8988T (cell line): Measurements from ENCODE around the gene INO80B.
"Not testable (repeated sequence)": the region's sequence is repeated elsewhere in the genome, so short reads cannot be mapped to it uniquely, and the experiment has no call there.

Experiments used
- DNase-seq: peaks from one replicate; pipeline ENCODE4 v3.0.0; 2011

INO80B gene

GRCh38 chr2:74482801-74483674 is 28.2 kb downstream of the INO80B start, which contains the start of the genes CCDC142 and TTC31:
Gene CCDC142, minus strand, starts transcription at chr2:74482998. Its CDS starts 161 bp downstream, at chr2:74482837.
Gene TTC31, plus strand, starts transcription at chr2:74483081. Its CDS starts 15 bp downstream, at chr2:74483096.
- DNase-seq, result peak; percentile 78

DNA sequence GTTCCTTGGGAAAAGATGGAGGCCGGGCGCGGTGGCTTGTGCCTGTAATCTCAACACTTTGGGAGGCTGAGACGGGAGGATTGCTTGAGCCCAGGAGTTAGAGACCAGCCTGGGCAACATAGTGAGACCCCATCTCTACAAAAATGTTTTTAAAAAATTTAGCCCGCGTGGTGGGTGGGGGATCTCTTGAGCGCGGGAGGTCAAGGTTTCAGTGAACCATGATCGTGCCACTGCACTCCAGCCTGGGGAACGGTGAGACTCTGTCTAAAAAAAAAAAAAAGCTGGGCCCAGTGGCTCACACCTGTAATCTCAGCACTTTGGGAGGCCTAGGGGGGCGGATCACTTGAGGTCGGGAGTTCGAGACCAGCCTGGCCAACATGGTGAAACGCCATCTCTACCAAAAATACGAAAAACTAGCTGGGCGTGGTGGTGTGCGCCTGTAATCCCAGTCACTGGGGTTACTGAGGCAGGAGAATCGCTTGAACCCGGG is 28.8 kb downstream of the INO80B start:
- DNase-seq, result not testable (repeated sequence)

DNA sequence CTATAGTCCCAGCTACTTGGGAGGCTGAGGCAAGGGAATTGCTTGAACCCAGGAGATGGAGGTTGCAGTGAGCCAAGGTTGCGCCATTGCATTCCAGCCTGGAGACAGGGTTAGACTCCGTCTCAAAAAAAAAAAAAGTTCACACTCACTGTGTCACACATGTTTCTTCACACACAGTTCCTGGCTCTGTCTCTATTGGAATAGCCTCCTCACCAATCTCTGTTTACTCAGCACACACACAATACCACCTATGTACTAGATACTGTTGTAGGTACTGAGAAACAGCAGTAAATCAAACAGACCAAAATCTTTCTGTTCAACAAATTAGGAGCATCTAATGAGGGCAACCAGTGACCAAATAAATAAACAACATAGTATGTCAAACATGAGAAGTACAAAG is 31.3 kb downstream of the INO80B start:
- DNase-seq, result no peak

DNA sequence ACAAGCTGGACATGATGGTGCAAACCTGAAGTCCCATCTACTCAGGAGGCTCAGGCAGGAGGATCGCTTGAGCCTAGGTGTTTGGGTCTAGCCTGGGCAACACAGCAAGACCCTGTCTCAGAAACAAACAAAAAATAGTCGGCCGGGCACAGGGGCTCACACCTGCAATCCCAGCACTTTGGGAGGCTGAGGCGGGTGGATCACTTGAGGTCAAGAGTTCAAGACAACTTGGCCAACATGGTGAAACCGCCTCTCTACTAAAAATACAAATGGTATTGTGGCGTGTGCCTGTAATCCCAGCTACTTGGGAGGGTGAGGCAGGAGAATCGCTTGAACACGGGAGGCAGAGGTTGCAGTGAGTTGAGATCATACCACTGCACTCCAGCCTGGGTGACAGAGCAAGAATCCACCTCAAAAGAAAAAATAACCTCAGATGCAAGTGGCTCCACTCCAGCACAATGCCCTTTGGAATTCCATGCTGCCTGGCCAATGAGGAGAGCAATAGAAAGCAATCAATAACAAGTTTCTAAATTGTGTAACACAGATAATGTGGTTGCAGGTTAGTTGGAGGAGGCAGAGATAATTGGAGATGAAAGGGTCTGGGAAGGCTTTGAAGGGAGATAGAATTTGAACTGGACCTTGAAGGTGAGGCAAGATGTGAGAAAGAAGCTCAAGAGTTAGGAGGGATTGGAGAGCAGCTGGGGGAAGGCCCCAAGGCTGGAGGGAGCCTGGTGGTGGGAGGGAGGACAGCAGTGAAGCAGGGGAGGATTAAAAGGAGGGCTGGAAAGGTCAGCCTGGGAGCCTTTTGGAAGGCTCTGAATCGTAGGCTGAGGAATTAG is 34.0 kb downstream of the INO80B start:
- no peak for DNase-seq

DNA sequence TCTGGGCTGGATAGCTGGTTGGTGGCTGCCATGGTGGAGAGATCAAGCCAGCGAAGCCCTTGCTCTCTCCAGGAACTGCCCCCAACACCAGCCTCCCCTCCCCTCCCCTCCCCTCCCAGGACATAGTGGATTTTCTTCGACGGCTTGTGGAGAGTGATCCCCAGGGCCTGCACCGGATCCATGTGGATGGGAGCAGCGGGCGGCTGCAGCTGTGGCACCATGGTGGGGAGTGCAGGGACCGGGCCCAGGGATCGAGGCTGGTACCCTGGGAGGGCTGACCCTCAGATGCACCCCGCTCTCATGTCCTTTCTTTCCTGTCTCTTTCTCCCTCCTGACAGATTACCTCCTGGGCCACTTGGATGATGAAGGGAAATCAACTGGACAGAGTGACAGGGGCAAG is 35.0 kb downstream of the INO80B start:
- no peak for DNase-seq

- no peak for DNase-seq
These were observed 37.0 kb downstream of the INO80B start for GRCh38 chr2:74491648-74492544.

DNA sequence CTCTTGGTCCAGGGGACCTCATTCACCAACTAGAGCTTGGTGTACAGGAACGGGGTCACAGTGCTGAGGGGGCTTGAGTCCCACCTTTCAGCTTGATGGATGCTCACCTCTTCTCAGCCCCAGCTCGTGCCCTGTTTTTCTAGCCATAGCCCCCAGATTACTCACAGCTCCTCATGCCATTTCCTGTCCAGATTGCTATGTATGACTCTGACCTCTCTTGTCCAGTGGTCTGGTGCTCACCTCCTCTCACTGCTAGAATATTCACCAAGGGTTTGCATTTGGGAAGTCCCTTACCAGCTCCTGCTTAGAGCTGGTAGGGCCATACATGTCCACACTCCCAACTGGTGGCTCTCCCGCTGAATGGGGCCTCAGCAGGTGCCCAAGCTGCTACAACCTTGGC is 38.7 kb downstream of the INO80B start:
- no peak for DNase-seq

DNA sequence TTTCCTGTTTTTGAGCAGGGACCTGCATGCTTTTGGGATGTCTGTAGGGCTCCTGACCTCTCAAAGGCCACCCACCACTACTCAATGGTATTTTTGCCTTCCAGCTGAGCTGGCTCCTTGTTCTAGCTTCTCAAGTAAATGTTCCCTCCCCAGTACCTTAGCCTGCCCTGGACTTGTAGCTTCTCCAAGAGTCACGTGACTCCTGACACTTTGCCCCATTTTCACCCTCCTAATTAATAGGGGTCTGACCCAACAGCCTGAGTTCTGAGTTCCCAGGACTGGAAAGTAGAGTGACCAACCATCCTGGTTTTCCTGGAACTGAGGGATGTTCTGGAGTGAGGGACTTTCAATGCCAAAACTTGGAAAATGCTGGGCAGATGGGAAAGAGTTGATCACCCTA is 40.6 kb downstream of the INO80B start:
- no peak for DNase-seq

DNA sequence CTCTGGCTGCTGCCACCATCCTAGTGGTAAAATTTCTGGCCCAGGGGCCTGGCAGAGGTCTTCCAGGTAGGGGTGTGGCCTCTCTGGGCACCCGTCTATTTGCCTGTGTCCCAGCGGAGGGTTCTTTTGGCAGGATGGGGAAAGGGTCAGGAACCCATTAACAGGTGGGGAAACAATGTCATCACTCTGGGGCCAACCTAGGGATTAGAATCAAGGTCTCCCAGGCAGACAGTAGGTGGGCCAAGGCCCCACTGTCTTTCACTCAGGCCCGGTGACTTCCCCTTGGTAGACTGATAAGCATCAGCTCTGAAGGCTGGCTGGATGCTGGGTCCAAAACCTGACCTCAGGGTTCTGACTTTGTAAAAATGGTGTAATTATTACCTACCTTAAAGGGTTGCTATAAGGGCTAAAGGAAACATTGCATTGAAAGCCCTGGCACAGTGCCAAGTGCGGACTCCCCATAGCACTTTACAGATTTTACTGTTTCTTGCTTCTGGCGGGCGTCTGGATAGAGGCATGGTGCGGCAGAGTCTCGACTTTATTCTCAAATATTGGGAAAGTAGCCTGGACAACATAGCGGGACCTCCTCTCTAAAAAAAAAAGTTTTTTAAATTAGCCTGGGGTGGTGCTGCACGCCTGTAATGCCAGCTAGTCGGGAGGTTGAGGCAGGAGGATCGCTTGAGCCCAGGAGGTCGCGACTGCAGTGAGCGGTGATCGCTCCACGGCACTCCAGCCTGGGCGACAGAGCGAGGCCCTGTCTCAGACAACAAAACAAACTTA is 42.3 kb downstream of the INO80B start:
- no peak for DNase-seq

DNA sequence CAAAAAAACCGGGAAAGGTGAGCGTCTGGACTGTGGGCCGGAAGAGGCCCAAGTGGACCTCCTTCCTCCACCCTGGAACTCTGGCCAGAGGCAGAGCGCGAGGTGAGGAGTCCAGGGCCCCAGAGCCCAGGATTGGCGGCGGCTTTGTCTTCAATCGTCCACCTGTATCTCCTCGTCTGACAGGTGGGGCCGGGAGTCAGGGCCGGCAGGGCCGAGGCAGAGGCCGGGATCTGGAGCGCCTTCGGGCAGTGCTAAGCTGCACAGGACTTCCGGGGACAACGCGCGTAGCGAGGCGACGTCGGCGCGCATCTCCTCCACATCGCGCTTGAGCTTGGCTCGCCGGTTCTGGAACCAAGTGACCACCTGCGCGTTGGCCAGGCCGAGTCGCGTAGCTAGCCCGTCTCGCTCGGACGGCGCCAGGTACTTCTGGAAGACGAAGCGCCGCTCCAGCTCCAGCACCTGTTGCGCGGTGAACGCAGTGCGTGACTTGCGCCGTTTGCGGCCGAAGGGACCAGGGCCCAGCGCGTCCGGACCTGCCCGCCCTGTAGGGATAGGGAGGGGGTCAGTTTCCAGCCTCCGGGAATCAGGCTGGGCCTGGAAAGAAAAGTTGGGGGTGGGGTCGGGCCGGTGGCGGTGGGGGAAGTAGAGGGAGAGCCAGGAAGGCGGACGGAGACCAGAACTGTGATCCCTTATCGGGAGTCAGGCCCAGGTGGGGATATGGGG is 43.1 kb downstream of the INO80B start:
- DNase-seq, result no peak

- no peak for DNase-seq
These were observed 43.8 kb downstream of the INO80B start for GRCh38 chr2:74498500-74499266.

DNA sequence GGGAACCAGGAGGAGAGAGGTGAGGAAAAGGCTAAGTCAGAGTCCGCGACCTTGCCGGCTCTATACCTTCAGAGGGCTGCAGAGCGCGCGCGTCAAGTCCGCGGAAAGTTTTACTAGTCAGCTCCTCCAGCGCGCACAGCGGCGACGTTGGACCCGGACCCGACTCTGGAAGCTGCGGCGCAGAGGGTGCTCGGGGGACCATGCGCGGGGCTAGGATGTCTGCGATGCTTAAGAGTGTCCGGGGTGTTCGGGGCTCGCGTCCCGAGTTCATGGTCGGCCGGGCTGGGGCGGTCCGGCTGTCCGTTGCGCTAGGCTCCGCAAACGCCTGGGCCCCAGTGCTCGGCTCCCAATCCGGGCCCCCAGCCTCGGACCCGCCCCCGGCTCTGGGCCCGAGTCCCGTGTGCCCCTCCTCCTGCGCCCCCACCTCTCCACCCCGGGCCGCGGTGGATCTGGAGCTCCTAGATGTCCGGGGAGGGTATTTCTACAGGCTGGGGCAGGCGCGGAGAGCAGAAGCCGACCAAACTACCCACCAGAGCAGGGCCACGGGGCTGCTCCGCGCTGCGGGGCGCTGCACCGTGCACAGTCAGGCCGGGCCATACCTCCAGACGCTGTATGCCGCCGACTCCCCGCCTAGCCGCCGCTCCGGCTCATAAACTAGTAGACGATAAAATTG is 44.5 kb downstream of the INO80B start, which contains the start of gene LBX2:
TSS of gene LBX2 (minus strand) at position 337 of the 673 bp plus-strand sequence. CDS start at position 271, 66 bp downstream.
- no peak for DNase-seq

GRCh38 chr2:74499940-74500577 is 45.2 kb downstream of the INO80B start:
- DNase-seq, result no peak

DNA sequence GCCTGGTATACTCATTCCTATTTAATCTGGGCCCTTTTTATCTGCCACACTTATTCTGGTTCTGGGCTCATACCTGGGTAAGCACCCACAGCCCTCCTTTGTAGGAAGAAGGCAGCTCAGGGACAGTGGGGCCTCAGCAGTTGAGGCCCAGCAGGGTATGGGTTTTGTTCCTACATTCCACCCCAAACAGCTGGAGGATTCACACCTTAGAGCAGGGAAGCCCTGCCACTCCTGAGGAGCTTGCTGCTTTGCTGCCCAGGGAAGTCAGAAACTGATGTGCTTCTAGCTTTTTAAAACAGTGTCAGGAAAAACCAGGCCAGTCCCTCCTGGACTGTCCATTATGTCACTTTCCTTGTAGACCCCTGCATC is 45.7 kb downstream of the INO80B start:
- no peak for DNase-seq

DNA sequence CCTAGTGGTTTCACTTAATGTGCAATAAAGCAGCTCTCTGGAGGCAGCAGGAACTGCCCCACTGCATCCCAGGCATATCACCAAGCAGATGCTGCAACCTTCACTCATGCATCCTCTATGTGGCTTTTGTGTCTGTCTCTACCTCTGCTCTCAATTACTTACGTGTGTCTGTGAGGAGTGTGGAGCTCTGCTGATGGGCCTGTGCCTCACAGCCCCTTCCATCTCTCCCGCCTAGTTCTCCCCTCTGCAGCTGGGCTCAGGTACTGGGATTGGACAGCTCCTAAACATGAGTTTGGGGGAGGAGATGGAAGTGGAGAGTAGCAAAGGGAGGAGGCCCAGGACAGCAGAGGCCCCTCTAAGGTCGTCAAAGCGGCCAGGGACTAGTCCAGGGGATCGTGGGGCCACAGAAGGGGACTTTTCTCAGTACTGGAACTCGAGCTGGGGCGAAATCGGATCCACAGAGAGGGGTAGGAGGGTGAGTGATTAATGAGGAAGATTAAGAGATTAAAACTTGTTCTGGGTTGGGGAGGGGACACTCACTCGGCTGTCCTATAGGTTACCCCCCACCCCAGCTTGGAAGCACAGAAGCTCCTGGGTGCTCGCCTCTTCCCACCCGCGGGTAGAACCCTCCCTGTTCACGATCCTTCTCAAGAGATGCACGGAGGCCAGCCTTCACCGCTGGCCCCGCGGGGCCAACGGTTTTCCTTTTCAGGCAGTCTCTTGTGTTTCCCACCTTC is 46.6 kb downstream of the INO80B start:
- DNase-seq, result no peak

DNA sequence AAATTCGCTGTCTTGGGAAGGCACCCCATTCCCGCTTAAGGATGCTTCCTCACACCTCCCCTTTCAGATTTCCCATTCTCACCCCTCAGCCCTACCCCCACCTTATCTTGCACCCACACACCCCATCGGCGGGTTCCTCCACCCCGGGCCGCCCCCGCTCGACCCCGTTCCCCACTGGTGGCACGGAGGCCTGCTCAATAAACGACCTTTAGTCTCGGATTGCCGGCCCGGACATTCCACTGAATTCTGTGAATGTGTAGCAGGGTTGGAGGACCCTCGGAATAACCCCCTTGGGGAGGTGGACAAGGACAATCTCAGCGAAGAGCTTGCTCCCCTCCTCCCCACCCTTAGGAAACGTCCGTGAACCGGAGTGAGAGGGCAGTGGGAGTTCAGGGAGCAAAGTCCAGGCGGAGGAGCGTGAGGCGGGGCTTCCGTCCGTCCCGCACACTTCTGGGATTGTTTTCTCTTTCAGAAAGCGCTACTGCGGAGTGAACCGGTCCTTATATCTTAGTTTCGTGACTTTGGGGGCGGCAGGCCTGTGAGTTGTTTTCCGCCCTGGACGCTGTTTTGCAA is 47.3 kb downstream of the INO80B start:
- no peak for DNase-seq

GRCh38 chr2:74502720-74503505 is 48.0 kb downstream of the INO80B start:
- DNase-seq, result peak; percentile 96
